Stimulated activated CD8-positive, alpha-beta memory T cell treated with anti-CD3 and anti-CD28 coated beads, Interleukin-15, amount 100 ng/mL, for 4 hours (primary cell): Measurements from ENCODE around the gene SBF2.

Source experiments
- DNase-seq, 2 donors: peaks; one replicate each; pipeline ENCODE4 v3.0.0-alpha.2; 2020; ENCODE audit warnings: low read depth in 2 of 2

Gene SBF2

DNA sequence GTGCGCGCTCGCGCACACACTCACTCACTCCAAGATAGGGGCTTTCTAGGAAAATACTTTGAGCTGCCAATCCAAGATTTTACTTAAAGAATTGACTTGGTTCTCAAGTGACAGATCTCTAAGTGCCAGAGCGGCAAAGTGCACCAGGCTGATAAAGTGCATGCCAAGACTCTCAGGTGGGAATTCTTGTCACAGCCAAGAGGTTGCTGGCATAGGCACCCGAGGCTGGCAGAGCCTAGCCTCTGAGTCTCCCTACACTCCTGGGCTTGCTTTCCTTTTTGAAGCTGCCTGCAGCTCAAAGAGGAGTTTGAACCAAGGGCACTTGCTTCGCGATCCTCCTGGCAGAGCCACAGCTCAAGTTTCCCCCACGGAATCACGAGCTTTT, 8.3 kb upstream of the SBF2 start:
- DNase-seq, result no peak

DNA sequence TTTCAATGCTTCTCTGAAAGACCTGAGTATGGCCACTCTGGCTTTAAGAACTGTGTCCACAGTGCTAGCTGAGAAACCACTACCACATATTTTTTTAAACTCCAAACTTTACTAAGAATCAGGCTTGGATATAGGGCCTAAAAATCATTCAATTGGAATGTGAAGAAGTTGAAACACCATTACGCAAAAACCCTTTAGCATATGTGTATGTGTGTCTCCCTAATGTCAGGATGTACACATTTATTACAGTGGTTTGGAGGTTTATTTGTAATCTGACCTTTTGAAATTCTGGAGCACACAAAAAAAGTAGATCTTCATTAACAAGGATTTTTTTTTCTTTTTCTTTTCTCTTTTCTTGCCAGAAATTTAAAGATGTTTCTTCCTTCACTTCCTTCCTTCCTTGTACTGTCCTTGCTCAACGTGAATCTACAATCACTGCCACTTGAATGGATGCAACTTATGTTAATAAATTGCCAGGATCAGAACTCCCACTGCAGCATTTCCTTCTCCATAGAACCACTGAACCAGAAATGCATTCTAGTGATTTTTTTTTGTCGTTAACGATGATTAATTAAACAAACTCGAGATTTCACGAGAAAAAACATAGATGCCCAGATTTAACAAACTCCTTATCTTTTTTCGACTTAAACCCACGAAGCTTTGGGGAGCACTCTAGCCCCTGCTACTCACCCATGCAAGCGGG, 7.8 kb upstream of the SBF2 start:
- DNase-seq, result no peak

DNA sequence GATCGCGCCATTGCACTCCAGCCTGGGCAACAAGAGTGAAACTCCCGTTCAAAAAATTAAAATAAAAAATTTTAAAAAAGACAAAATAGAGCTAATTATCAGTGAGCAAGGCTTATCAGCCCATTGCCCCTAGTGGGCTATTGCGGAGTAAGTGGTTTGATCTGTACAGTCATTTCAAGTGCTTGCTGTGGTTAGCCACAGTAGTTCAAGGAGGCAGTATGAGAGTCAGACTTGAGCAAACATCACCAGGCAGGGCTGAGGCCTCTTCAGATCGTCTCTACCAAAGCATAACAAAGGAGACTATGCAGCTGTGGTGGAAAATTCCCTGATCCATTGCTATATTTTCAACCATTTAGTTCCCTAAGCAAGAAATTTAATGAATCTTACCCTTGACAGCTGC, 4.3 kb upstream of the SBF2 start:
- DNase-seq, result no peak

DNA sequence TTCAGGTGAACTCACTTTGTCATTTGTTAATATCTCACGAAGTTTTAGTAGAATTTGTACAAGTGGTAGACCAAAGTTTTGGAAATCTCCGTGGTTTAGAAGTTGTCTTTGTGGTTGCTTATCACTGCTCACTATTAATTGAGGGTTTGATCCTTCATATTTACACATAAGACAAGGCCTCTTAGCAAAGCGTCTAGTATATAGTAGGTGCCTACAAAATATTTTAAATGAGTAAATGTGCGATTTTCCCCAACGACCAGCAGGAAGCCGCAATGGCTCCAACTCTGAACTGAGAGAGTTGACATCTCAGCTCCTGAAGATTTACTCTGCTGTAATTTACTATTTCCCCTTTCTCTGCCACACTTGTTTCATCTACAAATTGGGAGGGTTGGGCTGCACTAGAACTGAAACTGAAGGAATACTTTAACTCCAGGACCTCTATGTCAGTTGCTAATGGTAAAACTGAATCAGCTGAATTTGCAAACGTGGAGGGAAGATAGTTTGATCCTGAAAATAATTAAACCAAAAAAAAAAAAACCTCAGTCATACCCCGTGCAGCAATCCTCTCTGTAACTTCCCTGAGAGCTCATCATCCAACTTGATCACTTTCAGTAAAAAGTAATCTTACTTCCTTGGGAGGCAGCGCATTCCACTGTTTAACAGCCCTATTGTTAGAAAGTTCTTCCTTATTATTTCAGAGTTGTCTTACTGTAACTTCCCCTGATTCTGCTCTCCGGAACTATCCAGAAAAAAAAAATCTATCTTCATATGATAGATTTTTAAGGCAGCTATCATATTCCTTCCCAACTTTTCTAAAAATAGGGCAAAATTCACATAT, 1.3 kb upstream of the SBF2 start:
- DNase-seq, result no peak

DNA sequence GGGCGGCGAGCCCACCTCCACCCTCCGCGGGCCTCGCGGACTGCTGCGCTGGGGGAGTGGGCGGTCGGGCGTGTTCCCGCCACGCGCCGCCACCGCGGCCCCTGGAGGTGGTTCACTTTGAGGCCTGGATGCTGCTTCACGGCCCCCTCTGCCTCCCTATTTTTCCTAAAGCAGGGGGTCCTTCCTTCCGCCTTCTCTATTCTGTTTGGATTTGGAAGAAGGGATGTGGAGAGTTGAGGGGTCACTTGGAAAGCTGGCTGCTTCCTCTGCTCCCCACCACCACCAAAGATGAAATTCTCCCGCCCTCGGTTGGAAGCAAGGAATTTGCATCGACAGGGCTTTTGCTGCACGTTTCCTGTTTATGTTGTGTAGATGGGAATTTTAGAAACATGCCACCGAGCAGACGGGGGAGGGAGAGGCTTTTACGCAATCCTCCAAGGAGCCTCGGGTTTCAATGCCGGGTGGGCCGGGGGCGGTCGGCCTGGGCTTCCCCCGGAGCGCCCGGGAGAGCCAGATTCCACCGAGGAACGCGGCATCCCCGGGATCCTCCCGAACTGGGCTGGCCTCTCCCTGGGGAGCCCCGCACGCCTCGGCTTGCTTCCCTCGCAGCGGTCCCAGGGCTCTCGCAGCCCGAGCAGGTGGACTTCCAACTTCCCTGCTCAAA, 403 bp upstream of the SBF2 start:
- DNase-seq, result no peak

DNA sequence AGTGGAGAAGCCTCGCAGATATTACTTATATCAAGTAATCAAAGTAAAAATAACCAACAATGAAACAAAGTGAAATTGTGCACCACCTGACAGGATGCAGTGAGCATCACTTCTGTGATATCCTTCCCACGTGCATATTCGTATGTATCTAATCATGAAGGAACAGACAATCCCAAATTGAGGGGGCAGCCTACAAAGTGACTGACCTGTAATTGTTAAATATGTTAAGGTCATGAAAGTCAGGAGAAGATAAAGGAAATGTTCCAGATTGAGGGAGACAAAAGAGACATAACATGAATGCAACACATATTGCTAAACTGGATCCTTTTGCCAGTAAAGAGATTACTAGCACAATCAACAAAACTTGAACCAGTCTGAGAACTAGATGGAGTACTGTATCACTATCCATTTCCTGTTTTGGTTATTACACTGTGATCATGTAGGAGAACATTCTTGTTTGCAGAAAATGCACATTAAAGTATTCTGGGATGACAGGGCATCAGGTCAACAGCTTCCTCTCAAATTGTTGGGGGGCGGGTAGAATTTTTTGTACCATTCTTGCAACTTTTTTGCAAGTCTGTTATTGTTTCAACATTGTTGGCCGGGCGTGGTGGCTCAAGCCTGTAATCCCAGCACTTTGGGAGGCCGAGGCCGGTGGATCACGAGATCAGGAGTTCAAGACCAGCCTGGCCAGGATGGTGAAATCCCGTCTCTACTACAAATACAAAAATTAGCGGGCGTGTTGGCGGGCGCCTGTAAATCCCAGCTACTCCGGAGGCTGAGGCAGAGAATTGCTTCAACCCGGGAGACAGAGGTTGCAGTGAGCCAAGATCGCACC, 2.0 kb downstream of the SBF2 start:
- no peak for DNase-seq

DNA sequence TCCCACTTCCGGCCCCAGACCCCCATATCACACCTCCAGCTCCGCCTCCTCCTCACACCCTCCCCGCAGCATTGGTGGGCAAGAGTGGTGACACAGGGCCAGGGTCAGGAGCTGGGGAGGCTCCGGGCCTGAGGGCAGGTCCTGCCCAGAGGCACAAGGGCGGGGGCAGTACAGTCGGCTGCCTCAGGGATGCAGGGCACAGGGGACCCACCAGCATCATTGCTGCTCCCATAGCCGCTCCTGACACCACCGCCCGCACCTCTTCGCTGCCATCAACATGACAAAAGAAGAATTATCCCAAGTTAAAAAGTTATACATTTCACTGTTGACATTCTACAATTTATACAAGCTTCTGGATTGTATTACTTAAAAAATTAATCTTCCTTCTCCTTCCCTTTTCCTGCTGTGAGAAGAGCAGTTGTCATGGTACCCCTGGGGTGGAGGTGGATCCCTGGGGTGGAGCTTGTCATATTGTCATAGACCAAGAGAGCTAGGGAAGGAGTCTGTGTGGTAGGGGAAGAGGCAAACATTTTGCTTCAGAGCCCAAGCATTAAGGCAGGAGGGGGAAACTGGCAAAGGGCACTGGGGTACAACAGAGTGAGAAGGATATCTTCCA, 4.1 kb downstream of the SBF2 start:
- DNase-seq, result no peak

DNA sequence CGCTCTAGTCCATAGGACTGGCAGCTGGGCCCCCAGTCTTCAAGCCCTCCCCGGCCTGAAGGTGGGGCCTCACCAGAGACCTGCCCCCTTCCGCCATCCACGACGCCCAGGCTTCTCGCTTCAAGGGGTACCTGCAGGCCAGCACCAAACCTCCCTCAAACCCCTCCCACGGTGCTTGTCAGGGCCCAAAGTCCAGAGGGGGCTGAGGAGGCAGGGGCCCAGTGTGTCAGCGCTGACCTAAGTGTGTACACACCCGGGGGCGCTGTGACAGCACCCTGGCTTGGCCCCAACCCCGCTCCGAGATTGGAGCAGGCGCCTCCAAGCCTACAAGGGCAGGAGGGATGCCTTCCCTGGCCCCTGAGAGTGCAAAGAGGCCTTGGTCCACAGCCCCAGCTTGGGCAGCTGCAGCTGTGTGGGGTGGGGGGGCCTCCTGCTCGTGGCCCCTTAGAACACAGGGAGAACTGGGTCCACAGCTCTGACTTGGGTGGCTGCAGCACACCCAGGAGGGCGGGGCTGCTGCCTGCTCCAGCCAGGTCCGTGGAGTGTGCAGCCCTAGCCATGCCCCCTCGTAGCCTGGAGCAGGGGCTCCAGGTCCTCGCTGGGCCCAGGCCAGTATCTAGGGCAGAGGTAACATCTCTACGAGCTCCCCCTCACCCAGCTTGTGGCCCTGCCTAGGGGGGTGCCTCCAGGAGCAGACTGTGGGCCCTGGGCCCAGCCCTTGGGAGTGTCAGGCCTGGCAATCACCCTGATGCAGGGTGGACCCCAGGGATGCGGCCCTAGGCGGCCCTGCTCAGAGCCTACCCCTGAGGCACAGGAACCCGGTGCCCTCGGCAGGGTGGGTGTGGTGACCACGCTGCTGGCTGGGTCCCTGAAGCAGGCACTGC, 4.9 kb downstream of the SBF2 start:
- DNase-seq, result no peak

DNA sequence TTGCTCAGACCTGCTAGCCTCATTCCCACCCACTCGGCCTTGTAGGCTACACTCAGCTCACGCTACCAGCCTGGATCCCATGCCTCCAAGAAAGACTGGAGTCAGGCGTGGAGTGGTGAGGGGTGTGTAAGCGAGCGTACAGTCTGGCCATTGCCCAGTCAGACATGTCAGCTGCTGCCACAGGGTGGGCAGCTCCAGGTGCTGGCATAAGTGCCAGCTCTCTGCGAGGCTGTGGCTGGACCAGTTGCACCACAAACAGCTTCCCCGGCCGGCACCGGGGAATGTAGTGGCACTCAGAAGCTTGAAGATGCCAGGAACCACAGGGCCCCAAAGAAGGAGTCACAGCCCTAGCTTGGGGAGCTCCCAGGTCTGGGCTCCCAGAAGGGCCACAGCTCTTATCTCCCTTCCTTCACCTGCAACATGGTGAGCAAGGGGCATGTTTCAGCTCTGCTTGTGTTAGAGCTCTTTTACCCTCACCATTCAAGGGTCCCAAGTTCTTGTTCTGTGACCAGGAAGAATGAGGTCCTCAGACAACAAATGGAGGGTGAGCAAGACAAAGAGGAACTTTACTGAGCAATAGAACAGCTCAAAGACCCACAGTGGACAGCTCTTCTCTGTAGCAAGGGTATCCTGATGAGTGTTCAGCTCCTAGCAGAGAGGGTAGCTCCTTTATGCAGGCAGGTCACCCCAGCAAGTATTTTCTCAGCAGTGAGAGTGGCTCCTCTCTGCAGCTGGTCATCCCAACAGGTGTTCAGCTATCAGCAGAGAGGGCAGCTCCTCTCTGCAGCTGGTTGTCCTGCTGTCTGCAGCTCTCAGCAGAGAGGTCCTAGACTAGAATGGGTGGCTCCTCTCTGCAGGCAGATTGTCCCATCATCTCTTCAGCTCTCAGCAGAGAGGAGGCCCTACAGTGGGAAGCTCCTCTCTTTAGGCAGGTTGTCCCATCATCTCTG, 6.0 kb downstream of the SBF2 start:
- no peak for DNase-seq

DNA sequence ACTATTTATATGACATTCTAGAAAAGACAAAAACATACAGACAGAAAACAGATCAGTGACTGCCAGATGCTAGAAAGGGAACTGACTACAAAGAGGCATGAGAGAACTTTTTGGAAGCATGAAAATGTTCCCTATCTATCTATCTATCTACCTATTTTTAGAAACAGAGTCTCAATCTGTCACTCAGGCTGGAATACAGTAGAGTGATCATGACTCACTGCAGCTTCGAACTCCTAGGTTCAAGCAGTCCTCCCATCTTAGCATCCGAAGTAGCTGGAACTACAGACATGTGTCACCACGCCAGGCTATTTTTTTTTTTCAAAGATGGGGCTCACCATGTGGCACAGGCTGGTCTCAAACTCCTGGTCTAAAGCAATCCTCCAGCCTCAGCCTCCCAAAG, 6.9 kb downstream of the SBF2 start:
- no peak for DNase-seq

DNA sequence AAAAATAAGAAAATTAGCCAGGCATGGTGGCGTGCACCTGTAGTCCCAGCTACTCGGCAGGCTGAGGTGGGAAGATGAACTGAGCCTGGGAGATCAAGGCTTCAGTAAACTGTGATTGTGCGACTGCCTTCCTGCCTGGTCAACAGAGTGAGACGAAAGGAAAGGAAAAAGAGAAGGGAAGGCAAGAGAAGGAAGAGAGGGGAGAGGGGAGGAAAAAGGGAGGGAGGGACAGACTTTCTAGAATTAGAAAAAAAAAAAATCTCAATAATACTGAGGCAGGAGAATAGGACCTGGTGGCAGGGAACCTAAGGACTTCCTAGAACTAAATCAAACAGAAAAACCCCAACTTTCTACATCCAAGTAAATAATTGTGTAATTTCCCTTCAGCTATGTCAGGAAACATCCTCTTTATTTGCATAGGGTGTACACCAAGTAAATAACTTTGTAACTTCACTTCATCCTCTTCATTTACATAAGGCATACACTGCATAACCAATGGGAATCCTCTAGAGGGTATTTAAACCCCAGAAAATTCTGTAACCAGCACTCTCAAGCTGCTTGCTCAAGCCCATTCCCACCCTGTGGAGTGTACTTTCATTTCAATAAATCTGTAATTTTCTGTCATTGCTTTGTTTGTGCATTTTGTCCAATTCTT, 8.7 kb downstream of the SBF2 start:
- no peak for DNase-seq

DNA sequence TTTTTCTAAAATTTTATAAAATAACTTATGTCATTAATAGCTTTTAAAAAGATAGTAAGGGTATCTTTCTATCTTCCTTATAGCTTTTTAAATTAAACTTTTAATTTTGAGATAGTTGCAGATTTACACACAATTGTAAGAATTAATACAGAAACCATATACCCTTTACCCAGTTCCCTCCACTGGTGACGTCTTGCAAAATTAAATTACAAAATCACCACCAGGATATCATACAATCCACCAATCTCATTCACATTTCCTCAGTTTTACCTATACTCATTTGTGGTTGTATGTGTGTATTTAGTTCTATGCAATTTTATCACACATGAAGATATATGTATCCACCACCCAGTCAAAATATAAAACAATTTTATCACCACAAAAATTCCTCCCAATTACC, 10.0 kb downstream of the SBF2 start:
- no peak for DNase-seq

DNA sequence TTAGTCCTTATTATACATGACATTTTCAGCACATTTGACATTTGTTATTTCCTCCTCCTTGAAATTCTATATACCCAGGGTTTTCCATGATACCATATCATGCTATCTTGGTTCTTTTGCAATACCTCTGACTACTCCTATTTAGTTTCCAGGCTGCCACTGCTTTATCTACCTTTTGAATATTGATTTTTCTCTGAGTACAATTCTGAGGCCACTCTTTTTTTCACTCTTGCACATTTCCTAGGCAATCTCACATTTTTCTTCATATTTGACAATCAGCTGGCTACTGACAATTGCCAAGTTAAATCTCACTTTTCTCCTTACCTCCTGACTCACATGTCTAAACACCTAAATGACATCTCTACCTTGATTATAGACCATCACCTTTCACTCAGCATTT, 11.9 kb downstream of the SBF2 start:
- DNase-seq, result no peak

DNA sequence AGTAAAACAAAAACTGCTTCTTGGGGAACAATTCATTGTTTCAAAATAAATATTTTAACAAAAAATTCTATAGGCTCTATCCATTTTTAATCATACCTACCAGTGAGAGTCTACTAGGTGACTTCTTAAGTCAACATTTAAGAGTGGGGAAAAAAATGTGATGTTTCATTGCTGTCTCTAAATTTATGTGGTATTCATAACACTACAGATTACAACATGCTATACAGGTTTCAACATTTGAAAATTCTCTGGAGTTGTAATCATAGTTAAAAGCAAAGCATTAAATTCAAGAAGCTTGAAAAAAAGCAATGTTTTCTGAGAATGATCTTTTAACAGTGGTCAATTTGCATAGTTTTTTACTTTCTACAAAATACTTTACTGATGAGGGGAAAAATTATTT, 18.3 kb downstream of the SBF2 start:
- DNase-seq, result no peak

DNA sequence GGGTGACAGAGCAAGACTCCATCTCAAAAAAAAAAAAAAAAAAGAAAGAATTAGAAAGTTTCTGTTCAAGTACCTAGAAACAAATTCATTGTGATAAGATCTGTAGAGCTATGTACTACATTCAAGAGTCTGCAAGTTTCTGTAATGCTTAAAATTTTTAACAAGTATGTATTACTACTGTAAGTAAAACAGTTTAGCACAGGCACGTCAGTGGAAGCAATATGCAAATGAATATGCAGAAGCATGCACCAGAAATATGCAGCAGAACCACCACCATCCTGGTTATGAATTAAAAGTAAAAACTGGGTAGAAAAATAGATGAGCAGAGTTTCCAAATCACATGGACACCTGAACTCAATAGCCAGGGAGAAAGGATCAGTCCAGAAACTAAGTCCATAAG, 19.3 kb downstream of the SBF2 start:
- DNase-seq, result no peak

DNA sequence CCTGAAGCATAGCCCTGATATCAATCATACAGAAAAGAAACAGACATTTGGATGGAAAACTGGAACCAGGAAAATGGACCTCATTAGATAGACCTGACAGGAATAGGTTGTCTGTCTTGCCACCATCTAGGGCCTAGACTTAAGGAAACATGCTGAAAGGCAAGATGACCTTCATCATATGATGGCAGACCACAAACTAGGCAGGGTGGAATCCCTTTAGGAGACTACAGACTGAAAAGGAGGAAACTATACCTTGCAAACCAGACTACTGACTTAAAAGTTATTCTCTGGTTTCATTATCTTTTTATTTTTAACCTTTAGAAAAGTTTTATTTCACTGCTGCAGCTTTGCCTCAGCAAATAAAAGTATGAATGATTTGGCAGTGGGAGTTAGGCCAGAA, 20.3 kb downstream of the SBF2 start:
- DNase-seq, result no peak

DNA sequence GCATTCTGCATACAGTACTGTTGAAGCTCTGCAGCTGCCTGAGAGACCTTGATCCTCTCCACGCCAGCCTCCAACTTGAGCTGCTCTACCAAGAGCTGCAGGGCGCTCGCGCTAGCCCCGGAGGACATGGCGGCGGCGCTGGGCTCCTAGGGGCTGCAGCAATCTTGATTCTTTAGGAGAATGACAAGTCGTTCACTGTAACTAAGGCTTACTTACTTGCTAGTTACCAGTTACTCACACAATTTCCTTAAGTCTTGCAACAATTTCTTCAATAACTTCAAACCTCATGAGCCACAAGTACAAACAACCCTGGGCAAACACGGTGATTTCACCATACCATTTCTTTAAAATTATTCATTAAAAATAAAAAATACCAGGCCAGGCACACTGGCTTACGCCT, 21.9 kb downstream of the SBF2 start:
- no peak for DNase-seq

DNA sequence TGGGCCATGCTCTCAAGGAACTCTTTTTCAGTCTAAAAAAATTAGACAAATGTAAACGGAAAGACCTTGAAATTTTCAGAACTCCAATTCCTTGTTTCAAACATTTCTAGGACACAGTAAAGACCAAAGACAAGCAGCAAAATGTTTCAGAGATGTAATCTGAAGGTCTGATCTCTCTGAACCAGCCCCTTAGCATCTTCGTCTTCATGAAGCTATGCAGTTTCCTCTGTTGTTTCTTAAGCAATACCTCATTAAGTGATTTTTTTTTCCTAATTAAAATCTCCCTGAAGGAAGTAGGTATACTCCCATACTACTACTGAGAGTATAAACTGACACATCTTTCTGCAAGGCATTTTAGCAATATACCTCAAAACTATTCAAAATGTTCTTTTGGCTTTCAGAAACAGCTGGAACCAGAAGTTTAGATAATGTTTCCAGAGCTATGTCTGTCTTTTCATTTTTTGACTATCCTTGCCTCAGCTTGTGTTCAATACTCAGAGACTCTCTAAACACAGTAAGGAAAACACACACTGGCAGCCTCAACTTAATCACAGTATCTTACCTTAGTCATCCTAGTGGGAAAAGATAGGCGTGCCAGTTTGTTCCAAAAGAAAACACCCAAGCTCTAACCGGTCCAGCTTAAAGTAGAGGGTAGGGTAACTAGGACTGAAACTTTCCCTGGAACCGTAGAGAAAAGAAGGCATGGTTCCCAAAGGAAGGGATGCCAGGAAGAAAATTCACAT, 25.1 kb downstream of the SBF2 start:
- DNase-seq, result no peak
